ENCODE results near the gene PPIE.

PPIE gene

GRCh38 chr1:39738622-39739366 is at the start of gene PPIE:
Gene PPIE (plus strand): TSS chr1:39738882. CDS start chr1:39738901, 19 bp downstream.
- DNase-seq (ENCODE audit: low read depth in 3 of 3, low spot score in 1 of 3) = peak; percentile 85 to 96 (median 87)

GRCh38 chr1:39689214-39689613 is 49.5 kb upstream of the PPIE start:
- DNase-seq (ENCODE audit: low read depth in 3 of 3, low spot score in 1 of 3) = no peak

- DNase-seq (ENCODE audit: low read depth in 3 of 3, low spot score in 1 of 3) = no peak
These were observed 49.0 kb upstream of the PPIE start for GRCh38 chr1:39689635-39690034.

GRCh38 chr1:39690225-39690624 is 48.5 kb upstream of the PPIE start:
- DNase-seq (ENCODE audit: low read depth in 3 of 3, low spot score in 1 of 3) = no peak

GRCh38 chr1:39690794-39691382 is 47.8 kb upstream of the PPIE start:
- DNase-seq (ENCODE audit: low read depth in 3 of 3, low spot score in 1 of 3) = no peak

- DNase-seq (ENCODE audit: low read depth in 3 of 3, low spot score in 1 of 3) = peak; percentile 72 to 88 (median 75)
These were observed 47.1 kb upstream of the PPIE start, which contains the start of gene HPCAL4 for GRCh38 chr1:39691383-39692151. Gene HPCAL4 (minus strand): TSS chr1:39691433. CDS start chr1:39684603, 6,830 bp downstream.

GRCh38 chr1:39692152-39693074 is 46.3 kb upstream of the PPIE start:
- DNase-seq (ENCODE audit: low read depth in 3 of 3, low spot score in 1 of 3) = no peak

GRCh38 chr1:39694026-39694425 is 44.7 kb upstream of the PPIE start:
- no peak for DNase-seq (ENCODE audit: low read depth in 3 of 3, low spot score in 1 of 3)

- no peak for DNase-seq (ENCODE audit: low read depth in 3 of 3, low spot score in 1 of 3)
These were observed 43.7 kb upstream of the PPIE start for GRCh38 chr1:39695016-39695415.

- DNase-seq (ENCODE audit: low read depth in 3 of 3, low spot score in 1 of 3) = no peak
These were observed 42.2 kb upstream of the PPIE start for GRCh38 chr1:39696448-39696847.

GRCh38 chr1:39698568-39698967 is 40.1 kb upstream of the PPIE start:
- no peak for DNase-seq (ENCODE audit: low read depth in 3 of 3, low spot score in 1 of 3)

- no peak for DNase-seq (ENCODE audit: low read depth in 3 of 3, low spot score in 1 of 3)
These were observed 39.3 kb upstream of the PPIE start for GRCh38 chr1:39699419-39699818.

- no peak for DNase-seq (ENCODE audit: low read depth in 3 of 3, low spot score in 1 of 3)
These were observed 38.3 kb upstream of the PPIE start for GRCh38 chr1:39700348-39700747.

- DNase-seq (ENCODE audit: low read depth in 3 of 3, low spot score in 1 of 3) = no peak
These were observed 37.6 kb upstream of the PPIE start for GRCh38 chr1:39701049-39701439.

GRCh38 chr1:39704757-39705156 is 33.9 kb upstream of the PPIE start:
- DNase-seq (ENCODE audit: low read depth in 3 of 3, low spot score in 1 of 3) = no peak

GRCh38 chr1:39707506-39707905 is 31.2 kb upstream of the PPIE start:
- DNase-seq (ENCODE audit: low read depth in 3 of 3, low spot score in 1 of 3) = no peak

- DNase-seq (ENCODE audit: low read depth in 3 of 3, low spot score in 1 of 3) = no peak
These were observed 27.3 kb upstream of the PPIE start for GRCh38 chr1:39711104-39711965.

GRCh38 chr1:39711966-39712340 is 26.7 kb upstream of the PPIE start:
- no peak for DNase-seq (ENCODE audit: low read depth in 3 of 3, low spot score in 1 of 3)

- DNase-seq (ENCODE audit: low read depth in 3 of 3, low spot score in 1 of 3) = no peak
These were observed 25.1 kb upstream of the PPIE start for GRCh38 chr1:39713557-39713956.

- DNase-seq (ENCODE audit: low read depth in 3 of 3, low spot score in 1 of 3) = no peak
These were observed 20.9 kb upstream of the PPIE start for GRCh38 chr1:39717809-39718208.

All from stimulated activated CD4-positive, alpha-beta T cell treated with anti-CD3 and anti-CD28 coated beads, TNF-alpha, amount 100 ng/mL, for 1 hour (primary cell).